NCI-H345 treated with DMSO at 0.1 percent for 48 hours (cell line): ENCODE data around the gene IFNA17.
"Not testable (repeated sequence)": the region's sequence is repeated elsewhere in the genome, so short reads cannot be mapped to it uniquely, and the experiment has no call there.

Experiments used
- DNase-seq: peaks from one replicate; lab custom pipeline; 2025; ENCODE audit not compliant: unreplicated experiment; lab: John Stamatoyannopoulos, UW

IFNA17 gene

DNA sequence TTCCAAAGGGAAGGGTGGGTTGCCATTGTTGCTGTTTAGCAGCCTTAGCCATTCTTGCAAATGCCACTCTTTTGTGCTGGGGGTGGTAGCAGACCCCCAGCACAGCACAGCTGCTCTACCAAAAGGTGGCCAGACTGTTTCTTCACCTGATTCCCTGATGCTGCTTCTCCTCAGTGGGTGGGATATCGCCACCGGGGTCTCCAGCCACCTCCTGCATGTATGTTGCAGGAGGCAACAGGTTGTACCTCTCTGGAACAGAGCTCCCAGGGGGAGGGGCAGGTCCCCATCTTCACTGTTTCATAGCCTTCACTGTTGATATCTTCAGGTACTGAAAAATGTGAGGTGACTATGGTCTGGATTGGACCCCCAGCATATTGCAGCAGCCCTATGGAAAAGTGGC is 17.2 kb downstream of the IFNA17 start:
- not testable (repeated sequence) for DNase-seq

- DNase-seq, result no peak
Observed at GRCh38 chr9:21210311-21210710, 17.7 kb downstream of the IFNA17 start.

GRCh38 chr9:21207043-21207442 is 21.0 kb downstream of the IFNA17 start, which contains the start of gene IFNA10:
TSS of gene IFNA10 (minus strand) at chr9:21207143. CDS start at chr9:21207097, 46 bp downstream.
- not testable (repeated sequence) for DNase-seq

GRCh38 chr9:21205204-21205603 is 22.8 kb downstream of the IFNA17 start:
- no peak for DNase-seq

DNA sequence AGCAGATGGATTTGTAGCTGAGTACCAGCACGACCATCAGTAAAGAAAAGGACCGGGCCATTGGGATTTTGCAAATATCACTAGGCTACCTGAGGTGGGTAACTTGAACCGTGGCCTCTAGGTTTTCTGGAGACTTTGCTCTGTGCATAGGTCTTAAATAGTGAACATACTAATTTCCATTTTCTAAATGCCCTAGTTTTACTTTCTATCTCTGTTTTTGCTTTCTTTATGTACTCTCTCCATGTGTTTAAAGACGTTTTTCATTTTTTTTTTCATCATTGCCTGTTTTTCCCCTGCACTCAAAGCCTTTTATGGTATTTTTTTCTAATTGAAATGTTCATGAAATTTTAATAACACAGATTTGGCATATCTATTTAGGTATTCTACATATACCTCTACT is 25.9 kb downstream of the IFNA17 start, which contains the start of gene IFNA7:
Gene IFNA7, minus strand, starts transcription at position 101 of the 400 bp plus-strand sequence. Its CDS starts 40 bp downstream, at position 61.
- not testable (repeated sequence) for DNase-seq

DNA sequence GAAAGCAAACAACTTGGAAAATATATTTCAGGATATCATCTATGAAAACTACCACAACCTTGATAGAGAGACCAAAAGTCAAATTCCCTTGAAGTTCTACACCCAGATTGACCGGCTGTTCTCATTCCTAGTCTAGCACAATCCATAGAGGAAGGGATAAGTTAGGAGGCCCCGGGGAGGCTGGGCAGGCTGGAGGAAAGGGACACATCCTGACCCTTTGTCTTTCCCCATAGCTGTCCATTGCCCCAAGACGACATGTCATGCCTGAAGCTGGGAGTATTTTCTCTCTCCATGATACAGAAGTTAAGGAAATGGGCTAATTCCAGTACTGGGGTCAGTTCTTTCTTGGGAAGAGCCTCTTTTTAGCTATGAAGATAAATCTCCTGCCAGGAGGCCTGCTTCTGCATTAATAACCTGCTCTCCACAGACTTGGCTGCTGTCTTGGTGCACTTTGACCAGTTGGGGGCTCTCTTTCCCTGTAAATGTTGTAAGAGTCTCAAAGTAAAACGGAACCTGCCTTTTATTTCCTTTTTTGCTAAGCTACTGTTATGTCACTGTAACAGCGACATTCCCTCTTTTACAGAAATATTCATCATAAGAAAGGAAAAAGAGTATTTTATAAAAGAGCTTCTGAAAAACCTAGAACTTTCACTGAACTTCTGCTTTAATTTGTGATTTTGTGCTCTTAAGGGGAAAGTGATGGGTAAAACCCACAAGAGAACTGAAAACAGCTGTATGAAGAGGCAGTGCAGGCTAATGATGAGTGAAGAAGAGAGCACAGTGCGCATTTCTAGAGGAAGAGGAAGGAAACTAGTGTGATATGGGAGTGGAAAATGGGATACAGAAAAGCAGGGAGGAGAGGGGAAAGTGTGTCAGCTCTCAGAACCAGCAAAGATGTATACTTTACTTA is 32.9 kb downstream of the IFNA17 start:
- DNase-seq, result not testable (repeated sequence)

DNA sequence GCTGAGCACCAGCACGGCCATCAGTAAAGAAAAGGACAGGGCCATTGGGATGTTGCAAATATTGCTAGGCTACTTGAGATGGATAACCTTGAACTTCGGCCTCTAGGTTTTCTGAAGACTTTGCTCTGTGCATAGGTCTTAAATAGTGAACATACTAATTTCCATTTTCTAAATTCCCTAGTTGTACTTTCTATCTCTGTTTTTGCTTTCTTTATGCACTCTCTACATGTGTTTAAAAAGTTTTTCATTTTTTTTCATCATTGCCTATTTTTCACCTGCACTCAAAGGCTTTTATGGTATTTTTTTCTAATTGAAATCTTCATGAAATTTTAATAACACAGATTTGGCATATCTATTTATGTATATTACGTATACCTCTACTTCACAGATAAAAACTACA is 40.5 kb downstream of the IFNA17 start, which contains the start of gene IFNA4:
Gene IFNA4, minus strand, starts transcription at position 101 of the 400 bp plus-strand sequence. Its CDS starts 56 bp downstream, at position 45.
- not testable (repeated sequence) for DNase-seq

DNA sequence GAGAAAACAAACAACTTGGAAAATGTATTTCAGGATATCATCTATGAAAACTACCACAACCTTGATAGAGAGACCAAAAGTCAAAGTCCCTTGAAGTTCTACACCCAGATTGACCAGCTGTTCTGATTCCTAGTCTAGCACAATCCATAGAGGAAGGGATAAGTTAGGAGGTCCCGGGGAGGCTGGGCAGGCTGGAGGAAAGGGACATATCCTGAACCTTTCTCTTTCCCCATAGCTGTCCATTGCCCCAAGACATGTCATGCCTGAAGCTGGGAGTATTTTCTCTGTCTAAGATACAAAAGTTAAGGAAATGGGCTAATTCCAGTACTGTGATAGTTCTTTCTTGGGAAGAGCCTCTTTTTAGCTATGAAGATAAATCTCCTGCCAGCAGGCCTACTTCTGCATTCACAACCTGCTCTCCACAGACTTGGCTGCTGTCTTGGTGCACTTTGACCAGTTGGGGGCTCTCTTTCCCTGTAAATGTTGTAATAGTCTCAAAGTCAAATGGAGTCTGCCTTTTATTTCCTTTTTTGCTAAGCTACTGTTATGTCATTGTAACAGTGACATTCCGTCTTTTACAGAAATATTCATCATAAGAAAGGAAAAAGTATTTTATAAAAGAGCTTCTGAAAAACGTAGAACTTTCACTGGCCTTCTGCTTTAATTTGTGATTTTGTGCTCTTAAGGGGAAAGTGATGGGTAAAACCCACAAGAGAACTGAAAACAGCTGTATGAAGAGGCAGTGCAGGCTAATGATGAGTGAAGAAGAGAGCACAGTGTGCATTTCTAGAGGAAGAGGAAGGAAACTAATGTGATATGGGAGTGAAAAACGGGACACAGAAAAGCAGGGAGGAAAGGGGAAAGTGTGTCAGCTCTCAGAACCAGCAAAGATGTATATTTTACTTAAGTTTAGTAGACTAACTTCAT is 44.9 kb downstream of the IFNA17 start:
- DNase-seq, result not testable (repeated sequence)
